ENCODE measurements around the gene DDX50.

The DDX50 gene

GRCh38 chr10:68878496-68878895 lies 22.6 kb upstream of the DDX50 start:
- no peak for TF ChIP-seq CTCF (conservative IDR thresholded peaks at IDR 0.05; ENCODE audit: low read depth, low read length)
- DNase-seq (ENCODE audit: low read depth), result no peak
- H3K4me3 ChIP-seq (ENCODE audit: low read depth, low read length), result no peak overlapping the region

GRCh38 chr10:68879628-68880027 lies 21.5 kb upstream of the DDX50 start:
- no peak overlapping the region for H3K4me3 ChIP-seq (ENCODE audit: low read depth, low read length)
- peak; percentile 17 for TF ChIP-seq CTCF (conservative IDR thresholded peaks at IDR 0.05; ENCODE audit: low read depth, low read length)
- DNase-seq (ENCODE audit: low read depth), result no peak

- no peak for TF ChIP-seq CTCF (conservative IDR thresholded peaks at IDR 0.05; ENCODE audit: low read depth, low read length)
Measured at GRCh38 chr10:68880181-68880580, 20.9 kb upstream of the DDX50 start.

GRCh38 chr10:68895041-68895440 lies 6.1 kb upstream of the DDX50 start:
- no peak for DNase-seq (ENCODE audit: low read depth)
- no peak for TF ChIP-seq CTCF (conservative IDR thresholded peaks at IDR 0.05; ENCODE audit: low read depth, low read length)
- H3K4me3 ChIP-seq (ENCODE audit: low read depth, low read length), result no peak overlapping the region

More at GRCh38 chr10:68880181-68880580, 20.9 kb upstream of the DDX50 start:
- no peak for DNase-seq (ENCODE audit: low read depth)
- no peak overlapping the region for H3K4me3 ChIP-seq (ENCODE audit: low read depth, low read length)

- no peak overlapping the region for H3K4me3 ChIP-seq (ENCODE audit: low read depth, low read length)
- peak; percentile 90 for DNase-seq (ENCODE audit: low read depth)
- peak; percentile 66 for TF ChIP-seq CTCF (conservative IDR thresholded peaks at IDR 0.05; ENCODE audit: low read depth, low read length)
Measured at GRCh38 chr10:68897336-68897741, 3.8 kb upstream of the DDX50 start.

- no peak overlapping the region for H3K4me3 ChIP-seq (ENCODE audit: low read depth, low read length)
- no peak for TF ChIP-seq CTCF (conservative IDR thresholded peaks at IDR 0.05; ENCODE audit: low read depth, low read length)
Measured at GRCh38 chr10:68899186-68899745, 1.8 kb upstream of the DDX50 start.

GRCh38 chr10:68900427-68901104 lies 549 bp upstream of the DDX50 start:
- no peak for TF ChIP-seq CTCF (conservative IDR thresholded peaks at IDR 0.05; ENCODE audit: low read depth, low read length)
- peak overlapping the region; percentile 72 for H3K4me3 ChIP-seq (ENCODE audit: low read depth, low read length)
- DNase-seq (ENCODE audit: low read depth), result peak; percentile 79

More at GRCh38 chr10:68899186-68899745, 1.8 kb upstream of the DDX50 start:
- no peak for DNase-seq (ENCODE audit: low read depth)

Measured in choroid plexus epithelial cell (primary cell).